HCT116 (cell line): ENCODE measurements around the gene TULP4.

ENCODE experiments used
- CEBPB ChIP-seq: IDR thresholded peaks from 2 replicates; pipeline ENCODE4 v1.6.1; 2012; ENCODE audit warnings: low read depth
- EZH2 ChIP-seq: fragments of 200-600 bp; sonication (generic); IDR thresholded peaks from 2 replicates; pipeline ENCODE4 v1.6.1; 2017; ENCODE audit warnings: antibody characterized with exemption, mixed run types
- EZH2phosphoT487 ChIP-seq: fragments of 200-600 bp; IDR thresholded peaks from 2 replicates; pipeline ENCODE4 v1.6.1; 2018; ENCODE audit warnings: antibody characterized with exemption, borderline replicate concordance
- POLR2A ChIP-seq: IDR thresholded peaks from 2 replicates; pipeline ENCODE4 v1.7.0; 2011; ENCODE audit warnings: borderline replicate concordance; ENCODE audit not compliant: insufficient read depth, insufficient read length; ENCODE audit errors: extremely low read depth
- POLR2AphosphoS5 ChIP-seq: IDR thresholded peaks from 2 replicates; pipeline ENCODE4 v1.6.1; 2011; ENCODE audit warnings: mild to moderate bottlenecking, low read depth, low read length, moderate library complexity
- REST ChIP-seq: IDR thresholded peaks from 2 replicates; pipeline ENCODE4 v1.6.1; 2012; ENCODE audit warnings: low read depth
- SP1 ChIP-seq: IDR thresholded peaks from 2 replicates; pipeline ENCODE4 v1.6.1; 2012; ENCODE audit warnings: low read depth
- SRF ChIP-seq: IDR thresholded peaks from 2 replicates; pipeline ENCODE4 v1.6.1; 2012; ENCODE audit warnings: low read depth
- TCF7L2 ChIP-seq: IDR thresholded peaks from 2 replicates; pipeline ENCODE4 v1.7.0; 2011; ENCODE audit warnings: borderline replicate concordance, inconsistent platforms; ENCODE audit not compliant: insufficient read depth, insufficient read length; ENCODE audit errors: extremely low read depth
- ZFX ChIP-seq: fragments of 450-650 bp; IDR thresholded peaks from 2 replicates; pipeline ENCODE4 v1.6.1; 2017
- ZNF274 ChIP-seq: fragments of 200-500 bp; sonication (Bioruptor generic); IDR thresholded peaks from 2 replicates; pipeline ENCODE4 v1.6.1; 2014; ENCODE audit warnings: mild to moderate bottlenecking, low read depth, low read length, inconsistent platforms
- TF ChIP-seq, protein P1 (sequence below), 3 experiments: fragments of 200-600 bp in 1 of 3; sonication (generic) in 1 of 3; IDR thresholded peaks in 2 of 3; conservative IDR thresholded peaks in 1 of 3; 2 replicates each; pipeline ENCODE4 v1.5.1; 2012 to 2017; ENCODE audit warnings: low read depth in 2 of 3, low read length in 2 of 3, antibody characterized with exemption in 1 of 3, borderline replicate concordance in 1 of 3, control low read depth in 1 of 3, mild to moderate bottlenecking in 1 of 3, mixed read lengths in 1 of 3, mixed run types in 1 of 3, moderate library complexity in 1 of 3; ENCODE audit not compliant: insufficient read depth in 1 of 3
- TF ChIP-seq, protein P2 (sequence below): IDR thresholded peaks from 2 replicates; pipeline ENCODE4 v1.6.1; 2012
- TF ChIP-seq, protein P3 (sequence below): IDR thresholded peaks from 2 replicates; pipeline ENCODE4 v1.6.1; 2011; ENCODE audit warnings: mild to moderate bottlenecking, low read length, moderate library complexity; ENCODE audit not compliant: insufficient replicate concordance; ENCODE audit errors: extremely low read depth

- TF ChIP-seq, protein P1, sequence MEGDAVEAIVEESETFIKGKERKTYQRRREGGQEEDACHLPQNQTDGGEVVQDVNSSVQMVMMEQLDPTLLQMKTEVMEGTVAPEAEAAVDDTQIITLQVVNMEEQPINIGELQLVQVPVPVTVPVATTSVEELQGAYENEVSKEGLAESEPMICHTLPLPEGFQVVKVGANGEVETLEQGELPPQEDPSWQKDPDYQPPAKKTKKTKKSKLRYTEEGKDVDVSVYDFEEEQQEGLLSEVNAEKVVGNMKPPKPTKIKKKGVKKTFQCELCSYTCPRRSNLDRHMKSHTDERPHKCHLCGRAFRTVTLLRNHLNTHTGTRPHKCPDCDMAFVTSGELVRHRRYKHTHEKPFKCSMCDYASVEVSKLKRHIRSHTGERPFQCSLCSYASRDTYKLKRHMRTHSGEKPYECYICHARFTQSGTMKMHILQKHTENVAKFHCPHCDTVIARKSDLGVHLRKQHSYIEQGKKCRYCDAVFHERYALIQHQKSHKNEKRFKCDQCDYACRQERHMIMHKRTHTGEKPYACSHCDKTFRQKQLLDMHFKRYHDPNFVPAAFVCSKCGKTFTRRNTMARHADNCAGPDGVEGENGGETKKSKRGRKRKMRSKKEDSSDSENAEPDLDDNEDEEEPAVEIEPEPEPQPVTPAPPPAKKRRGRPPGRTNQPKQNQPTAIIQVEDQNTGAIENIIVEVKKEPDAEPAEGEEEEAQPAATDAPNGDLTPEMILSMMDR (IDR thresholded peaks at IDR 0.05 in 2 of 3, conservative IDR thresholded peaks at IDR 0.05 in 1 of 3; ENCODE audit: borderline replicate concordance in 1 of 3, insufficient read depth in 1 of 3, low read depth in 2 of 3, low read length in 2 of 3): no peak
- TF ChIP-seq REST (no peak), POLR2A (no peak), EZH2 (no peak), POLR2AphosphoS5 (no peak), CEBPB (no peak), SRF (no peak), EZH2phosphoT487 (no peak), ZFX (no peak), ZNF274 (no peak), TCF7L2 (no peak), SP1 (no peak)
- TF ChIP-seq, protein P2, sequence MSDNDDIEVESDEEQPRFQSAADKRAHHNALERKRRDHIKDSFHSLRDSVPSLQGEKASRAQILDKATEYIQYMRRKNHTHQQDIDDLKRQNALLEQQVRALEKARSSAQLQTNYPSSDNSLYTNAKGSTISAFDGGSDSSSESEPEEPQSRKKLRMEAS: no peak
- TF ChIP-seq, protein P3, sequence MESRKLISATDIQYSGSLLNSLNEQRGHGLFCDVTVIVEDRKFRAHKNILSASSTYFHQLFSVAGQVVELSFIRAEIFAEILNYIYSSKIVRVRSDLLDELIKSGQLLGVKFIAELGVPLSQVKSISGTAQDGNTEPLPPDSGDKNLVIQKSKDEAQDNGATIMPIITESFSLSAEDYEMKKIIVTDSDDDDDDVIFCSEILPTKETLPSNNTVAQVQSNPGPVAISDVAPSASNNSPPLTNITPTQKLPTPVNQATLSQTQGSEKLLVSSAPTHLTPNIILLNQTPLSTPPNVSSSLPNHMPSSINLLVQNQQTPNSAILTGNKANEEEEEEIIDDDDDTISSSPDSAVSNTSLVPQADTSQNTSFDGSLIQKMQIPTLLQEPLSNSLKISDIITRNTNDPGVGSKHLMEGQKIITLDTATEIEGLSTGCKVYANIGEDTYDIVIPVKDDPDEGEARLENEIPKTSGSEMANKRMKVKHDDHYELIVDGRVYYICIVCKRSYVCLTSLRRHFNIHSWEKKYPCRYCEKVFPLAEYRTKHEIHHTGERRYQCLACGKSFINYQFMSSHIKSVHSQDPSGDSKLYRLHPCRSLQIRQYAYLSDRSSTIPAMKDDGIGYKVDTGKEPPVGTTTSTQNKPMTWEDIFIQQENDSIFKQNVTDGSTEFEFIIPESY: no peak
Observed at GRCh38 chr6:158358450-158359077, 46.3 kb downstream of the TULP4 start.
